Liver (tissue), 3 donors: ENCODE results near the gene PATE4.

Source experiments
- CTCF ChIP-seq: fragments of 150-350 bp; IDR thresholded peaks from 2 replicates; pipeline ENCODE4 v1.5.1; 2017; ENCODE audit warnings: improper control_type of control experiment, low read depth, low read length; ENCODE audit not compliant: missing input control
- GABPA ChIP-seq, 2 donors: IDR thresholded peaks in 1 of 2; conservative IDR thresholded peaks in 1 of 2; 2 replicates each; pipeline ENCODE4 v1.6.1; 2016; ENCODE audit warnings: antibody characterized with exemption in 2 of 2, mild to moderate bottlenecking in 1 of 2, moderate library complexity in 1 of 2
- JUND ChIP-seq, 2 donors: IDR thresholded peaks; 2 replicates each; pipeline ENCODE4 v1.6.1; 2016; ENCODE audit warnings: antibody characterized with exemption in 2 of 2
- RAD21 ChIP-seq, 2 donors: IDR thresholded peaks; 2 replicates each; pipeline ENCODE4 v1.6.1; 2016; ENCODE audit warnings: antibody characterized with exemption in 2 of 2, mild to moderate bottlenecking in 2 of 2
- REST ChIP-seq: IDR thresholded peaks from 2 replicates; pipeline ENCODE4 v1.6.1; 2016; ENCODE audit warnings: antibody characterized with exemption, mild to moderate bottlenecking
- RXRA ChIP-seq, 2 donors: IDR thresholded peaks; 2 replicates each; pipeline ENCODE4 v1.6.1; 2017 to 2018; ENCODE audit warnings: antibody characterized with exemption in 2 of 2, mild to moderate bottlenecking in 1 of 2
- ZBTB33 ChIP-seq: IDR thresholded peaks from 2 replicates; pipeline ENCODE4 v1.6.1; 2016; ENCODE audit warnings: antibody characterized with exemption
- donor health status: healthy.
- donor health status: healthy.

- no peak for TF ChIP-seq ZBTB33
- no peak for TF ChIP-seq REST
- TF ChIP-seq CTCF: no peak
- TF ChIP-seq RXRA (IDR thresholded peaks at IDR 0.05): no peak
- TF ChIP-seq RAD21 (IDR thresholded peaks at IDR 0.05): no peak
- TF ChIP-seq GABPA (IDR thresholded peaks at IDR 0.05 in 1 of 2, conservative IDR thresholded peaks at IDR 0.05 in 1 of 2): no peak
- TF ChIP-seq JUND (IDR thresholded peaks at IDR 0.05): no peak
These were observed 13.1 kb downstream of the PATE4 start for GRCh38 chr11:125846188-125846587.
